OCI-LY3 (cell line): Measurements from ENCODE around the gene GFRAL.

ENCODE experiments used
- H2AFZ ChIP-seq: fragments of 200-600, 300-600 bp; shearing (Covaris generic); 2 replicates; pipeline ENCODE4 v1.6.0; 2014; ENCODE audit warnings: antibody characterized with exemption, low read depth, low read length
- H3K27ac ChIP-seq: fragments of 200-600, 300-600 bp; sonication (generic); 2 replicates; pipeline ENCODE4 v1.5.1; 2014; ENCODE audit warnings: mild to moderate bottlenecking, low read length, moderate library complexity, mixed read lengths
- H3K27me3 ChIP-seq: fragments of 200-600, 300-600 bp; sonication (generic); 2 replicates; pipeline ENCODE4 v1.6.1; 2014; ENCODE audit warnings: low read depth, low read length, mixed read lengths
- H3K36me3 ChIP-seq: fragments of 200-600, 300-600 bp; sonication (generic); replicated peaks from 2 replicates; pipeline ENCODE3; 2014; ENCODE audit warnings: low read depth, low read length, mixed read lengths
- H3K4me1 ChIP-seq: fragments of 300-600, 200-600 bp; sonication (generic); 2 replicates; pipeline ENCODE4 v1.6.1; 2014; ENCODE audit warnings: low read length, mixed read lengths
- H3K4me2 ChIP-seq: fragments of 200-600, 300-600 bp; sonication (generic); 2 replicates; pipeline ENCODE4 v1.6.1; 2014; ENCODE audit warnings: low read length, mixed read lengths
- H3K4me3 ChIP-seq: fragments of 300-600, 200-600 bp; sonication (generic); 2 replicates; pipeline ENCODE4 v1.5.1; 2014; ENCODE audit warnings: antibody characterized with exemption, mild to moderate bottlenecking, low read length, moderate library complexity
- H3K79me2 ChIP-seq: fragments of 300-600, 200-600 bp; shearing (Covaris generic); 2 replicates; pipeline ENCODE4 v1.6.1; 2014; ENCODE audit warnings: mild to moderate bottlenecking, low read length, mixed read lengths
- H3K9ac ChIP-seq: fragments of 300-600, 200-600 bp; shearing (Covaris generic); 2 replicates; pipeline ENCODE4 v1.6.0; 2014; ENCODE audit warnings: mild to moderate bottlenecking, low read length, moderate library complexity
- H3K9me3 ChIP-seq: fragments of 200-600, 300-600 bp; shearing (Covaris generic); 2 replicates; pipeline ENCODE4 v1.6.1; 2014; ENCODE audit warnings: low read length, mixed read lengths; ENCODE audit not compliant: insufficient read depth
- H4K20me1 ChIP-seq: fragments of 200-600, 300-600 bp; sonication (generic); 2 replicates; pipeline ENCODE4 v1.6.1; 2016; ENCODE audit warnings: low read length, mixed read lengths; ENCODE audit not compliant: insufficient read depth
- CTCF ChIP-seq: fragments of 200-600, 300-600 bp; sonication (generic); IDR thresholded peaks from 2 replicates; pipeline ENCODE4 v1.5.1; 2014; ENCODE audit warnings: antibody characterized with exemption, low read length, low read depth
- EZH2phosphoT487 ChIP-seq: fragments of 200-600 bp; shearing (Covaris generic); IDR thresholded peaks from 2 replicates; pipeline ENCODE4 v1.6.1; 2018; ENCODE audit warnings: antibody characterized with exemption, mixed run types, low read depth

The GFRAL gene

GRCh38 chr6:55438203-55438602 lies 110.9 kb downstream of the GFRAL start:
- H3K4me2 ChIP-seq, result no peak overlapping the region
- H2AFZ ChIP-seq, result no peak overlapping the region
- H4K20me1 ChIP-seq, result no peaks in the 10 kb centered on the region
- H3K4me3 ChIP-seq, result no peak overlapping the region
- no peaks in the 10 kb centered on the region for H3K9me3 ChIP-seq
- no peaks in the 10 kb centered on the region for H3K4me1 ChIP-seq
- no peak overlapping the region for H3K27ac ChIP-seq
- H3K9ac ChIP-seq, result no peak overlapping the region
- TF ChIP-seq EZH2phosphoT487, result no peak
- no peak for TF ChIP-seq CTCF
- H3K79me2 ChIP-seq, result no peaks in the 10 kb centered on the region
- H3K36me3 ChIP-seq, result no peaks in the 10 kb centered on the region
- no peaks in the 10 kb centered on the region for H3K27me3 ChIP-seq

GRCh38 chr6:55443238-55444134 lies 116.2 kb downstream of the GFRAL start:
- Histone ChIP-seq H3K9ac (no peak overlapping the region), H4K20me1 (no peaks in the 10 kb centered on the region), H3K4me3 (no peak overlapping the region), H3K9me3 (no peaks in the 10 kb centered on the region), H3K4me2 (no peak overlapping the region), H2AFZ (no peak overlapping the region), H3K27me3 (no peaks in the 10 kb centered on the region), H3K79me2 (no peaks in the 10 kb centered on the region), H3K27ac (no peak overlapping the region), H3K4me1 (0 out of 2 replicates have a peak, but pooled peaks cover 2% of the 10 kb centered on the region), H3K36me3 (no peaks in the 10 kb centered on the region)
- TF ChIP-seq CTCF (no peak), EZH2phosphoT487 (no peak)

- Histone ChIP-seq H3K79me2 (no peaks in the 10 kb centered on the region), H3K9ac (no peak overlapping the region), H3K27ac (no peak overlapping the region), H3K36me3 (no peaks in the 10 kb centered on the region), H3K4me1 (0 out of 2 replicates have a peak, but pooled peaks cover 2% of the 10 kb centered on the region), H2AFZ (peak overlapping the region; percentile 60; the same call in 1 of the 2 replicates), H3K27me3 (no peaks in the 10 kb centered on the region), H4K20me1 (no peaks in the 10 kb centered on the region), H3K9me3 (no peaks in the 10 kb centered on the region), H3K4me2 (peak overlapping the region; percentile 51), H3K4me3 (no peak overlapping the region)
- TF ChIP-seq CTCF (peak; percentile 93), EZH2phosphoT487 (no peak)
Observed at GRCh38 chr6:55445648-55446204, 118.5 kb downstream of the GFRAL start.

- Histone ChIP-seq H3K27ac (no peak overlapping the region), H2AFZ (no peak overlapping the region), H3K9me3 (no peaks in the 10 kb centered on the region), H3K4me2 (no peak overlapping the region), H3K4me3 (no peak overlapping the region), H3K79me2 (no peaks in the 10 kb centered on the region), H4K20me1 (no peaks in the 10 kb centered on the region), H3K36me3 (no peaks in the 10 kb centered on the region), H3K27me3 (no peaks in the 10 kb centered on the region), H3K4me1 (0 out of 2 replicates have a peak, but pooled peaks cover 2% of the 10 kb centered on the region), H3K9ac (no peak overlapping the region)
- TF ChIP-seq EZH2phosphoT487, result no peak
- no peak for TF ChIP-seq CTCF
Observed at GRCh38 chr6:55447891-55448290, 120.6 kb downstream of the GFRAL start.
